Esophagus muscularis mucosa (tissue), 4 donors: ENCODE measurements around the gene LIX1. TPM values are rescaled to one million over a fixed set of nuclear protein-coding genes. Genes with fewer than 3 reads are reported as not detected.

Experiments used
- DNase-seq: peaks from one replicate; pipeline ENCODE4 v3.0.0-alpha.2; 2017; ENCODE audit errors: extremely low spot score
- H3K27ac ChIP-seq, 4 donors: fragments of 200-600 bp; sonication (generic); replicated peaks in 1 of 4; 1 replicate in 3 of 4; 2 replicates in 1 of 4; pipeline ENCODE4 v1.5.1; 2016 to 2019; ENCODE audit warnings: mild to moderate bottlenecking in 1 of 4
- H3K27me3 ChIP-seq, 4 donors: fragments of 200-600 bp; sonication (generic); one replicate each; pipeline versions ENCODE4 v1.5.1 to v1.6.0; 2016 to 2019
- H3K36me3 ChIP-seq, 4 donors: fragments of 200-600 bp; sonication (generic); one replicate each; pipeline ENCODE4 v1.5.1; 2016 to 2019
- H3K4me1 ChIP-seq, 4 donors: fragments of 200-600 bp; sonication (generic); one replicate each; pipeline ENCODE4 v1.5.1; 2016 to 2019
- H3K4me3 ChIP-seq, 4 donors: fragments of 200-600 bp; sonication (generic); 1 replicate in 2 of 4; 2 replicates in 2 of 4; pipeline ENCODE4 v1.5.1; 2016 to 2019; ENCODE audit warnings: mild to moderate bottlenecking in 4 of 4, moderate library complexity in 1 of 4
- H3K9me3 ChIP-seq, 4 donors: fragments of 200-600 bp; sonication (generic); 1 replicate in 3 of 4; 2 replicates in 1 of 4; pipeline ENCODE4 v1.5.1; 2016 to 2019
- EP300 ChIP-seq: sonication (generic); formaldehyde crosslinking; IDR thresholded peaks from one replicate; pipeline ENCODE4 v1.6.1; 2017; ENCODE audit warnings: antibody characterized with exemption
- POLR2A ChIP-seq: fragments of 450-650 bp; IDR thresholded peaks from one replicate; pipeline ENCODE4 v1.6.1; 2017; ENCODE audit warnings: antibody characterized with exemption, moderate library complexity, mild to moderate bottlenecking, low read depth
- POLR2AphosphoS5 ChIP-seq, 2 donors: sonication (generic); formaldehyde crosslinking; IDR thresholded peaks; one replicate each; pipeline ENCODE4 v1.6.1; 2017; ENCODE audit warnings: antibody characterized with exemption in 2 of 2
- WGBS: methylation state at CpG from one replicate; pipeline ENCODE4 v1.1.5; 2018; 5-methylcytosine and 5-hydroxymethylcytosine counted together
- intact Hi-C: fragments of 100-400 bp; cut with DNase I; formaldehyde crosslinking; loops from one replicate; pipeline ENCODE4 v1.15.1; 2023
- total RNA-seq, 4 donors: library from RNA; depleted of rRNA; stranded (reverse); fragments of >200 nt; gene quantifications; one replicate each; pipeline versions ENCODE4 v1.1.0 to v1.2.1, GENCODE V29; 2016
- TF ChIP-seq, protein P1 (sequence below), 3 experiments: fragments of 200-600 bp in 2 of 3; fragments of 450-650 bp in 1 of 3; sonication (generic) in 2 of 3; IDR thresholded peaks; one replicate each; pipeline ENCODE4 v1.5.1; 2017 to 2019; ENCODE audit warnings: antibody characterized with exemption in 3 of 3, mild to moderate bottlenecking in 2 of 3, moderate library complexity in 1 of 3

LIX1 gene
- total RNA-seq, 4 donors from 2014 or later = 0.42 to 1.2 (median 0.67) TPM

DNA sequence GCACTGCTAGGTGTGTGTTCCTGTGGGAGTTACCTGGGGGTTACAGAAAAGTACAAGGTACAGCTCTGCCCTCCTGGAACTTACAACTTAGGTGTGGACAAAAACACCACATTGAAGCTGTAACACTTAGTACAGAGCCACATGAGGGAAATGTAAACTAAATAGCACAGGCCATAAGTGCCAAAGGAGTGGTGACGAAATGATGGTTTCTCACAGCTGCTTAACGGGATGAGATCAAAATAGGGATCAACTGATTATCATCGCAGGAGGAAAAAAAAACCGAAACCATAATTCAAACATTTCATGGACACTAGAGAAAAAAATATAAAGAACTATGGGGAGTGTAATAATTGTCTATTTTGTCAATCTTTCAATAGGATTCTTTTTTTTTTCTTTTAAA is 5.9 kb downstream of the LIX1 start:
- intact Hi-C loops = no loop called here
- no peak for DNase-seq
- H3K4me3 ChIP-seq = no peak overlapping the region
- 88% methylated on average over 4 of the region's 4 CpGs for WGBS
- no peaks in the 10 kb centered on the region for H3K4me1 ChIP-seq
- no peaks in the 10 kb centered on the region for H3K27me3 ChIP-seq
- no peaks in the 10 kb centered on the region for H3K36me3 ChIP-seq
- no peaks in the 10 kb centered on the region for H3K9me3 ChIP-seq
- H3K27ac ChIP-seq = no peak overlapping the region
- TF ChIP-seq POLR2AphosphoS5 (IDR thresholded peaks at IDR 0.05) = no peak
- TF ChIP-seq EP300 = no peak
- TF ChIP-seq, protein P1, sequence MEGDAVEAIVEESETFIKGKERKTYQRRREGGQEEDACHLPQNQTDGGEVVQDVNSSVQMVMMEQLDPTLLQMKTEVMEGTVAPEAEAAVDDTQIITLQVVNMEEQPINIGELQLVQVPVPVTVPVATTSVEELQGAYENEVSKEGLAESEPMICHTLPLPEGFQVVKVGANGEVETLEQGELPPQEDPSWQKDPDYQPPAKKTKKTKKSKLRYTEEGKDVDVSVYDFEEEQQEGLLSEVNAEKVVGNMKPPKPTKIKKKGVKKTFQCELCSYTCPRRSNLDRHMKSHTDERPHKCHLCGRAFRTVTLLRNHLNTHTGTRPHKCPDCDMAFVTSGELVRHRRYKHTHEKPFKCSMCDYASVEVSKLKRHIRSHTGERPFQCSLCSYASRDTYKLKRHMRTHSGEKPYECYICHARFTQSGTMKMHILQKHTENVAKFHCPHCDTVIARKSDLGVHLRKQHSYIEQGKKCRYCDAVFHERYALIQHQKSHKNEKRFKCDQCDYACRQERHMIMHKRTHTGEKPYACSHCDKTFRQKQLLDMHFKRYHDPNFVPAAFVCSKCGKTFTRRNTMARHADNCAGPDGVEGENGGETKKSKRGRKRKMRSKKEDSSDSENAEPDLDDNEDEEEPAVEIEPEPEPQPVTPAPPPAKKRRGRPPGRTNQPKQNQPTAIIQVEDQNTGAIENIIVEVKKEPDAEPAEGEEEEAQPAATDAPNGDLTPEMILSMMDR (IDR thresholded peaks at IDR 0.05) = no peak
- no peak for TF ChIP-seq POLR2A

DNA sequence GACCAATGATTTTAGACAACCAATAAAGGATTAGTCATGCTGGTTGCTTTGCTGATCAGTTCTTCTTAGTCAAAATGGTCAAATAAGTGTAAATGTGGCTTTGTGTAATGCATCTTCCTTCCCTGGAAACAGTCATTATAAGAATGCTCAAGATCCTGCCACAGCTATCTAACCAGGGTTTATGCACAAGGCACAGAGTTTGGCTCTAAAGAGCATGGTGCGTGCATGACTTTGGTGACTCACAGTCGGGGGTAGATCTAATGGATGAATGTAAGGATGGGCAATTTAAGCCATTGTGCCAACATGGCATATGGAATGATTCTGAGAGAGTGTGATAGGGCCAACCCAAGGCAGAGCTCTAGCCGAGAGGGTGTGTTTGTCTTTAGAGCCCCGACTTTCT is 6.5 kb downstream of the LIX1 start:
- Histone ChIP-seq H3K27me3 (no peaks in the 10 kb centered on the region), H3K4me1 (peaks cover 0 to 4% (median 0%) of the 10 kb centered on the region in 4 donors), H3K27ac (no peak overlapping the region), H3K9me3 (no peaks in the 10 kb centered on the region), H3K4me3 (no peak overlapping the region), H3K36me3 (no peaks in the 10 kb centered on the region)
- intact Hi-C loops = no loop called here
- WGBS = 91% methylated on average over 4 of the region's 4 CpGs
- no peak for TF ChIP-seq POLR2A
- TF ChIP-seq POLR2AphosphoS5 (IDR thresholded peaks at IDR 0.05) = no peak
- TF ChIP-seq, protein P1 (IDR thresholded peaks at IDR 0.05) = no peak
- no peak for TF ChIP-seq EP300
- DNase-seq = no peak

DNA sequence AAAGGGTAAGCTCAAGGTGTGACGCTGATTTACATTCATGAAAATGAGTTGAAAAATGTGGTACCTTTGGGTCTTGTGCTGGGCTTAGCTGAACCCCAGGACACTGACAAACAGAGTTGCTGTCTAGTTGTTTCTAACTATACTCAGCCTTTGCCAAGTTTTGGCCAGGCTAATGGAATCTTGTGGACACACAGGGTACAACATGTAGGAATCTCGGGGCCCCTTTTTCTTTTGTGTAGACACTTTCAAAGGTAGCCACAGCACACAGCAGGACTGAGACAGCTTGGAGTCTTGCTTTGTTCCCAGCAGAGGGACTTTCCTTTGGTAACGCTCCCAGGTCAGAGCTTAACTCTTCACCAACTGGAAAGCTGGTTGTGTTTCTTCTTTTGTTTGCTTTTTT is 7.8 kb downstream of the LIX1 start:
- DNase-seq = no peak
- intact Hi-C loops = no loop called here
- Histone ChIP-seq H3K27me3 (no peaks in the 10 kb centered on the region), H3K4me3 (no peak overlapping the region), H3K36me3 (no peaks in the 10 kb centered on the region), H3K27ac (no peak overlapping the region), H3K9me3 (no peaks in the 10 kb centered on the region), H3K4me1 (peaks cover 0 to 4% (median 0%) of the 10 kb centered on the region in 4 donors)
- WGBS = 92% methylated on average over 3 of the region's 3 CpGs
- TF ChIP-seq POLR2A = no peak
- no peak for TF ChIP-seq EP300
- TF ChIP-seq, protein P1 (IDR thresholded peaks at IDR 0.05) = no peak
- no peak for TF ChIP-seq POLR2AphosphoS5 (IDR thresholded peaks at IDR 0.05)

DNA sequence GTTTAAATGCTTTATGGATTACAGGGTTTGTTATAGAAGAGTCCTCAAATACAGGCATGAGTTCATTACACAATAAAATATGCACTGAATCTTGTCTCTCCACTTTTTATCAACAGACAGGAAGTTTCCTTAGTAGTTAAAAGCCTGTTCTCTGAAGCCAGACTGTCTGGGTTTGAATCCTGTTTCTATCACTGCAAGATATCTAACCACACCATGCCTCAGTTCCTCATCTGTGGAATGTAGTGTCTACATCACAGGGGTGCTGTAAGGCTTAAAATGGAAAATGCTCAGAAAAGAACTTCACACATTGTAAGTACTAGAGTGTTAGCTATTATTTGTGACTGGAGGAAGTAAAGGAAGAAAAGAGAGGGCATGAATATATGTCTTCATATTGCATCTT is 9.3 kb downstream of the LIX1 start:
- TF ChIP-seq, protein P1 (IDR thresholded peaks at IDR 0.05) = no peak
- TF ChIP-seq POLR2AphosphoS5 (IDR thresholded peaks at IDR 0.05) = no peak
- no peak for TF ChIP-seq EP300
- TF ChIP-seq POLR2A = no peak
- no peak for DNase-seq

DNA sequence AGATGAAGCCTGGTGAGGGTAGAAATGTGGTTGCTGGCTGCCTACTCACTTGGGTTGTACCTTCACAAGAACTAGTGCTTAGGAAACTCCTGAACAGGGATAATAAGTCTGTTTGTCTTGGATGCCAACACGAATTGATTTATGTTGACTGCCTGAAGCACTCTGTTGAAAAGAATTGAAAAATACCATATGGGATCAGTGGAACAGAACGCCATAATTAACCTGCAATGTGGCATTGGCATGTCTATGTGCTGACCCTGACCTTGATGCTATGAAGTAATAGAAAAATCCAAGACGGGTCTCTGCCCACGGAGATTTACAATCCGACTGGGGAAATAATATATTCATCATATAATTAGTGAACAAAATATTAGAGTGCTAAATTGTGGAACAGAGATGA is 10.5 kb downstream of the LIX1 start:
- Histone ChIP-seq H3K36me3 (no peaks in the 10 kb centered on the region), H3K27ac (no peak overlapping the region), H3K4me3 (no peak overlapping the region), H3K9me3 (no peaks in the 10 kb centered on the region), H3K4me1 (peaks cover 0 to 4% (median 0%) of the 10 kb centered on the region in 4 donors), H3K27me3 (no peaks in the 10 kb centered on the region)
- WGBS = 76% methylated on average over 5 of the region's 5 CpGs
- no peak for DNase-seq
- intact Hi-C loops = no loop called here
- TF ChIP-seq POLR2AphosphoS5 (IDR thresholded peaks at IDR 0.05) (no peak), POLR2A (no peak), EP300 (no peak)
- TF ChIP-seq, protein P1 (IDR thresholded peaks at IDR 0.05) = no peak

More for the DNA sequence above, 9.3 kb downstream of the LIX1 start:
- intact Hi-C loops = no loop called here
- H3K9me3 ChIP-seq = no peaks in the 10 kb centered on the region
- H3K4me1 ChIP-seq = peaks cover 0 to 4% (median 0%) of the 10 kb centered on the region in 4 donors
- no peak overlapping the region for H3K4me3 ChIP-seq
- H3K36me3 ChIP-seq = no peaks in the 10 kb centered on the region
- H3K27me3 ChIP-seq = no peaks in the 10 kb centered on the region
- no peak overlapping the region for H3K27ac ChIP-seq
